ENCODE data around the gene DLGAP1.

DLGAP1 gene

GRCh38 chr18:3931013-3931315, 524.1 kb downstream of the DLGAP1 start:
- DNase-seq = no peak
- intact Hi-C loops (cut with DNase I) = no loop called here

GRCh38 chr18:3930126-3931012, 524.7 kb downstream of the DLGAP1 start:
- intact Hi-C loops (cut with DNase I) = no loop called here
- DNase-seq = no peak

GRCh38 chr18:3924455-3924854, 530.7 kb downstream of the DLGAP1 start:
- no peak for DNase-seq
- intact Hi-C loops (cut with DNase I) = no loop called here

- no peak for DNase-seq
- intact Hi-C loops (cut with DNase I) = no loop called here
Observed at GRCh38 chr18:3923750-3924149, 531.4 kb downstream of the DLGAP1 start.

GRCh38 chr18:3921826-3922225, 533.3 kb downstream of the DLGAP1 start:
- intact Hi-C loops (cut with DNase I) = no loop called here

GRCh38 chr18:3920832-3921231, 534.3 kb downstream of the DLGAP1 start:
- intact Hi-C loops (cut with DNase I) = no loop called here
- DNase-seq = no peak

More at GRCh38 chr18:3921826-3922225, 533.3 kb downstream of the DLGAP1 start:
- DNase-seq = no peak

GRCh38 chr18:3919396-3920061, 535.6 kb downstream of the DLGAP1 start:
- intact Hi-C loops (cut with DNase I) = no loop called here
- DNase-seq = no peak

- intact Hi-C loops (cut with DNase I) = no loop called here
- DNase-seq = no peak
Observed at GRCh38 chr18:3916082-3916481, 539.0 kb downstream of the DLGAP1 start.

- intact Hi-C loops (cut with DNase I) = no loop called here
- DNase-seq = no peak
Observed at GRCh38 chr18:3914833-3915610, 540.1 kb downstream of the DLGAP1 start.

- intact Hi-C loops (cut with DNase I) = no loop called here
- DNase-seq = no peak
Observed at GRCh38 chr18:3914109-3914508, 541.0 kb downstream of the DLGAP1 start.

GRCh38 chr18:3912705-3913104, 542.4 kb downstream of the DLGAP1 start:
- intact Hi-C loops (cut with DNase I) = no loop called here
- no peak for DNase-seq

- no peak for DNase-seq
- intact Hi-C loops (cut with DNase I) = no loop called here
Observed at GRCh38 chr18:3911413-3911812, 543.7 kb downstream of the DLGAP1 start.

- DNase-seq = no peak
- intact Hi-C loops (cut with DNase I) = no loop called here
Observed at GRCh38 chr18:3910512-3910911, 544.6 kb downstream of the DLGAP1 start.

- DNase-seq = no peak
- intact Hi-C loops (cut with DNase I) = no loop called here
Observed at GRCh38 chr18:3907955-3908354, 547.2 kb downstream of the DLGAP1 start.

GRCh38 chr18:3906116-3906750, 548.9 kb downstream of the DLGAP1 start:
- DNase-seq = no peak
- intact Hi-C loops (cut with DNase I) = no loop called here

- intact Hi-C loops (cut with DNase I) = no loop called here
- DNase-seq = no peak
Observed at GRCh38 chr18:3903337-3903736, 551.8 kb downstream of the DLGAP1 start.

GRCh38 chr18:3902676-3903075, 552.4 kb downstream of the DLGAP1 start:
- no peak for DNase-seq
- intact Hi-C loops (cut with DNase I) = no loop called here

- intact Hi-C loops (cut with DNase I) = no loop called here
- DNase-seq = no peak
Observed at GRCh38 chr18:3901811-3902210, 553.3 kb downstream of the DLGAP1 start.

- no peak for DNase-seq
- intact Hi-C loops (cut with DNase I) = no loop called here
Observed at GRCh38 chr18:3901042-3901441, 554.1 kb downstream of the DLGAP1 start.

GRCh38 chr18:3900327-3900726, 554.8 kb downstream of the DLGAP1 start:
- DNase-seq = no peak
- intact Hi-C loops (cut with DNase I) = no loop called here

Measured in head of caudate nucleus (tissue), 42 donors.